Measurements from ENCODE around the gene RGR.

GRCh38 chr10:84241185-84241790, 3.6 kb upstream of the RGR start, which contains the start of gene LRIT1:
- no peak for TF ChIP-seq TAF1 (IDR thresholded peaks at IDR 0.05; ENCODE audit: low read depth, low read length)
- no peak for TF ChIP-seq POLR2A (IDR thresholded peaks at IDR 0.05; ENCODE audit: low read depth, low read length)

All from GM12891 (cell line).